Fibroblast of mammary gland (primary cell): Measurements from ENCODE around the gene SLC25A26.

Experiments
- DNase-seq: peaks from one replicate; pipeline ENCODE4 v3.0.0-alpha.2; 2010; ENCODE audit warnings: low read depth
- H3K4me3 ChIP-seq: 2 replicates; pipeline ENCODE4 v1.5.1; 2011; ENCODE audit warnings: low read depth, mild to moderate bottlenecking, low read length, moderate library complexity; ENCODE audit not compliant: control insufficient read depth
- CTCF ChIP-seq: conservative IDR thresholded peaks from 2 replicates; pipeline ENCODE4 v1.5.1; 2011; ENCODE audit warnings: low read depth, low read length, inconsistent platforms; ENCODE audit not compliant: control insufficient read depth, insufficient read depth

The SLC25A26 gene

GRCh38 chr3:66397745-66398144 is 176.9 kb downstream of the SLC25A26 start:
- no peak overlapping the region for H3K4me3 ChIP-seq
- peak; percentile 63 for DNase-seq
- TF ChIP-seq CTCF, result no peak

GRCh38 chr3:66398228-66399025 is 177.6 kb downstream of the SLC25A26 start:
- peak; percentile 33 for DNase-seq
- no peak overlapping the region for H3K4me3 ChIP-seq
- TF ChIP-seq CTCF, result no peak

GRCh38 chr3:66399529-66400232 is 178.9 kb downstream of the SLC25A26 start:
- DNase-seq, result no peak
- no peak overlapping the region for H3K4me3 ChIP-seq
- no peak for TF ChIP-seq CTCF

GRCh38 chr3:66400411-66401156 is 179.8 kb downstream of the SLC25A26 start:
- TF ChIP-seq CTCF, result no peak
- no peak overlapping the region for H3K4me3 ChIP-seq
- DNase-seq, result no peak

GRCh38 chr3:66401157-66401550 is 180.4 kb downstream of the SLC25A26 start:
- H3K4me3 ChIP-seq, result no peak overlapping the region
- no peak for TF ChIP-seq CTCF
- DNase-seq, result no peak

- no peak for DNase-seq
- no peak overlapping the region for H3K4me3 ChIP-seq
- TF ChIP-seq CTCF, result no peak
Observed at GRCh38 chr3:66401675-66402491, 181.1 kb downstream of the SLC25A26 start.
